Activated CD4-positive, alpha-beta T cell treated with anti-CD3 and anti-CD28 coated beads for 36 hours (primary cell): ENCODE results near the gene MRPS18A. TPM values are rescaled to one million over a fixed set of nuclear protein-coding genes. Genes with fewer than 3 reads are reported as not detected.
A peak's percentile ranks its signal among the peaks of the same experiment; 100 is the strongest.

ENCODE experiments used
- ATAC-seq: fragments of 200-7000 bp; cut with Tn5 transposase; one replicate; pipeline ENCODE4 v1.10.0; 2021; ENCODE audit warnings: mild to moderate bottlenecking, moderate library complexity
- CTCF ChIA-PET: fragments of 350-600 bp; sonication (Branson Sonifier 250); formaldehyde crosslinking; loops from one replicate; lab custom pipeline; 2021; ENCODE audit warnings: antibody characterized with exemption; lab: Charles Lee
- POLR2A ChIA-PET: fragments of 350-600 bp; sonication (Branson Sonifier 250); formaldehyde crosslinking; loops from one replicate; lab custom pipeline; 2021; ENCODE audit warnings: antibody characterized with exemption, inconsistent platforms; lab: Charles Lee
- DNase-seq: peaks from one replicate; pipeline ENCODE4 v3.0.0-alpha.2; 2020
- H3K27ac Mint-ChIP-seq: one replicate; pipeline ENCODE4 v1.8.0; 2021; ENCODE audit warnings: mixed read lengths
- H3K27me3 Mint-ChIP-seq: one replicate; pipeline ENCODE4 v1.8.0; 2021; ENCODE audit warnings: mixed read lengths
- H3K36me3 Mint-ChIP-seq: one replicate; pipeline ENCODE4 v1.8.0; 2021; ENCODE audit warnings: low read depth, mixed read lengths
- H3K4me1 Mint-ChIP-seq: one replicate; pipeline ENCODE4 v1.8.0; 2021; ENCODE audit warnings: mixed read lengths
- H3K4me3 Mint-ChIP-seq: one replicate; pipeline ENCODE4 v1.8.0; 2021; ENCODE audit warnings: mild to moderate bottlenecking, moderate library complexity, mixed read lengths
- H3K9me3 Mint-ChIP-seq: one replicate; pipeline ENCODE4 v1.8.0; 2021; ENCODE audit warnings: low read depth, mixed read lengths
- intact Hi-C, 2 experiments: fragments of 100-400 bp; cut with DNase I in 1 of 2; cut with micrococcal nuclease in 1 of 2; formaldehyde crosslinking; loops; one replicate each; pipeline versions ENCODE4 v1.14.2 to v1.15.1; 2022 to 2024; cut with DNase I, micrococcal nuclease
- total RNA-seq, 2 experiments: library from RNA; stranded (reverse); gene quantifications; one replicate each; pipeline ENCODE4 v1.2.3, GENCODE V29; 2021

MRPS18A gene
- total RNA-seq, 2 experiments from 2014 or later: 54.0 to 68.7 TPM

GRCh38 chr6:43717389-43717788 lies 29.8 kb upstream of the MRPS18A start:
- Mint-ChIP-seq H3K9me3 (no peaks in the 10 kb centered on the region), H3K4me1 (no peaks in the 10 kb centered on the region), H3K36me3 (no peaks in the 10 kb centered on the region), H3K4me3 (no peak overlapping the region), H3K27me3 (peaks cover 2% of the 10 kb centered on the region), H3K27ac (no peak overlapping the region)
- ChIA-PET CTCF (interaction anchor here (0.7 kb wide), 1 partner anchor 50 kb away, joined by 3 read pairs; no protein-coding TSS in a partner anchor), POLR2A (no interaction called here)
- intact Hi-C loops: no loop called here
- no peak for DNase-seq
- ATAC-seq: no peak

- Mint-ChIP-seq H3K4me3 (no peak overlapping the region), H3K9me3 (no peaks in the 10 kb centered on the region), H3K4me1 (no peaks in the 10 kb centered on the region), H3K36me3 (no peaks in the 10 kb centered on the region), H3K27ac (no peak overlapping the region), H3K27me3 (peaks cover 12% of the 10 kb centered on the region)
- ATAC-seq (no peak), DNase-seq (no peak)
- CTCF ChIA-PET: no interaction called here
- intact Hi-C loops: no loop called here
- POLR2A ChIA-PET: no interaction called here
These were observed 28.5 kb upstream of the MRPS18A start for GRCh38 chr6:43716099-43716498.

GRCh38 chr6:43715056-43715788 lies 27.6 kb upstream of the MRPS18A start:
- no peak overlapping the region for H3K27ac Mint-ChIP-seq
- H3K27me3 Mint-ChIP-seq: peaks cover 15% of the 10 kb centered on the region
- no peaks in the 10 kb centered on the region for H3K4me1 Mint-ChIP-seq
- intact Hi-C loops: no loop called here
- no peaks in the 10 kb centered on the region for H3K9me3 Mint-ChIP-seq
- H3K36me3 Mint-ChIP-seq: no peaks in the 10 kb centered on the region
- DNase-seq: no peak
- CTCF ChIA-PET: interaction anchor here (0.6 to 1.0 kb wide), 3 partner anchors 10 to 239 kb away, joined by 3 to 4 read pairs (median 3); no protein-coding TSS in a partner anchor
- POLR2A ChIA-PET: interaction anchor here (1.1 kb wide), 1 partner anchor 50 kb away, joined by 6 read pairs; no protein-coding TSS in a partner anchor
- no peak for ATAC-seq
- no peak overlapping the region for H3K4me3 Mint-ChIP-seq

- Mint-ChIP-seq H3K9me3 (no peaks in the 10 kb centered on the region), H3K4me1 (peaks cover 6% of the 10 kb centered on the region), H3K4me3 (no peak overlapping the region), H3K36me3 (no peaks in the 10 kb centered on the region), H3K27me3 (peaks cover 15% of the 10 kb centered on the region), H3K27ac (no peak overlapping the region)
- intact Hi-C loops: no loop called here
- POLR2A ChIA-PET: interaction anchor here (1.1 kb wide), 1 partner anchor 49 kb away, joined by 6 read pairs; no protein-coding TSS in a partner anchor
- DNase-seq (no peak), ATAC-seq (no peak)
- CTCF ChIA-PET: interaction anchor here (0.6 to 1.0 kb wide), 3 partner anchors 10 to 372 kb away, joined by 3 to 4 read pairs (median 3); no protein-coding TSS in a partner anchor
These were observed 26.9 kb upstream of the MRPS18A start for GRCh38 chr6:43714311-43715055.

GRCh38 chr6:43713643-43714310 lies 26.2 kb upstream of the MRPS18A start:
- intact Hi-C loops: no loop called here
- CTCF ChIA-PET: interaction anchor here (0.8 kb wide), 1 partner anchor 373 kb away, joined by 3 read pairs; no protein-coding TSS in a partner anchor
- Mint-ChIP-seq H3K4me1 (peaks cover 11% of the 10 kb centered on the region), H3K36me3 (no peaks in the 10 kb centered on the region), H3K4me3 (no peak overlapping the region), H3K9me3 (no peaks in the 10 kb centered on the region), H3K27ac (no peak overlapping the region), H3K27me3 (peaks cover 15% of the 10 kb centered on the region)
- no peak for DNase-seq
- POLR2A ChIA-PET: no interaction called here
- no peak for ATAC-seq

- intact Hi-C loops: no loop called here
- Mint-ChIP-seq H3K36me3 (no peaks in the 10 kb centered on the region), H3K4me1 (peaks cover 11% of the 10 kb centered on the region), H3K27me3 (peaks cover 15% of the 10 kb centered on the region), H3K4me3 (no peak overlapping the region), H3K9me3 (no peaks in the 10 kb centered on the region), H3K27ac (no peak overlapping the region)
- POLR2A ChIA-PET: no interaction called here
- CTCF ChIA-PET: interaction anchor here (1.3 kb wide), 1 partner anchor 12 kb away, joined by 3 read pairs; no protein-coding TSS in a partner anchor
- ATAC-seq: no peak
- DNase-seq: no peak
These were observed 25.0 kb upstream of the MRPS18A start for GRCh38 chr6:43712579-43712978.

GRCh38 chr6:43710576-43710975 lies 23.0 kb upstream of the MRPS18A start:
- DNase-seq: no peak
- CTCF ChIA-PET: interaction anchor here (0.7 to 1.5 kb wide), 3 partner anchors 43 to 223 kb away, joined by 3 to 5 read pairs (median 3); no protein-coding TSS in a partner anchor
- intact Hi-C loops: no loop called here

GRCh38 chr6:43709654-43710303 lies 22.2 kb upstream of the MRPS18A start:
- POLR2A ChIA-PET: interaction anchor here (0.7 kb wide), 1 partner anchor 40 kb away, joined by 6 read pairs; no protein-coding TSS in a partner anchor
- H3K4me1 Mint-ChIP-seq: peaks cover 15% of the 10 kb centered on the region
- no peak overlapping the region for H3K4me3 Mint-ChIP-seq
- ATAC-seq (no peak), DNase-seq (no peak)
- H3K27me3 Mint-ChIP-seq: peaks cover 21% of the 10 kb centered on the region
- no peaks in the 10 kb centered on the region for H3K36me3 Mint-ChIP-seq
- no peaks in the 10 kb centered on the region for H3K9me3 Mint-ChIP-seq
- H3K27ac Mint-ChIP-seq: no peak overlapping the region
- CTCF ChIA-PET: interaction anchor here (0.7 to 1.5 kb wide), 2 partner anchors 9 to 42 kb away, joined by 5 read pairs; no protein-coding TSS in a partner anchor
- intact Hi-C loops: no loop called here

More at GRCh38 chr6:43710576-43710975, 23.0 kb upstream of the MRPS18A start:
- Mint-ChIP-seq H3K9me3 (no peaks in the 10 kb centered on the region), H3K4me1 (peaks cover 15% of the 10 kb centered on the region), H3K36me3 (no peaks in the 10 kb centered on the region), H3K4me3 (no peak overlapping the region), H3K27ac (no peak overlapping the region), H3K27me3 (peaks cover 19% of the 10 kb centered on the region)
- ATAC-seq: no peak
- POLR2A ChIA-PET: no interaction called here

GRCh38 chr6:43708860-43709653 lies 21.5 kb upstream of the MRPS18A start:
- Mint-ChIP-seq H3K9me3 (no peaks in the 10 kb centered on the region), H3K36me3 (no peaks in the 10 kb centered on the region), H3K27ac (no peak overlapping the region), H3K4me1 (peaks cover 15% of the 10 kb centered on the region), H3K4me3 (no peak overlapping the region), H3K27me3 (peaks cover 21% of the 10 kb centered on the region)
- ATAC-seq: peak; percentile 79
- peak; percentile 34 for DNase-seq
- POLR2A ChIA-PET: no interaction called here
- CTCF ChIA-PET: interaction anchor here (1.4 to 1.5 kb wide), 2 partner anchors 16 to 41 kb away, joined by 4 to 5 read pairs; no protein-coding TSS in a partner anchor
- intact Hi-C loops: no loop called here

GRCh38 chr6:43707767-43708166 lies 20.2 kb upstream of the MRPS18A start:
- POLR2A ChIA-PET: no interaction called here
- H3K4me1 Mint-ChIP-seq: peaks cover 15% of the 10 kb centered on the region
- no peak overlapping the region for H3K4me3 Mint-ChIP-seq
- no peaks in the 10 kb centered on the region for H3K9me3 Mint-ChIP-seq
- intact Hi-C loops: no loop called here
- peaks cover 24% of the 10 kb centered on the region for H3K27me3 Mint-ChIP-seq
- H3K36me3 Mint-ChIP-seq: no peaks in the 10 kb centered on the region
- DNase-seq (no peak), ATAC-seq (no peak)
- CTCF ChIA-PET: interaction anchor here (0.6 kb wide), 2 partner anchors 39 to 231 kb away, joined by 3 read pairs; no protein-coding TSS in a partner anchor
- no peak overlapping the region for H3K27ac Mint-ChIP-seq
